GM18526 (cell line): ENCODE measurements around the gene BRSK2.

Source experiments
- POLR2A ChIP-seq: IDR thresholded peaks from 3 replicates; pipeline ENCODE4 v1.6.1; 2011; ENCODE audit not compliant: insufficient read length; ENCODE audit errors: extremely low read depth

Gene BRSK2

DNA sequence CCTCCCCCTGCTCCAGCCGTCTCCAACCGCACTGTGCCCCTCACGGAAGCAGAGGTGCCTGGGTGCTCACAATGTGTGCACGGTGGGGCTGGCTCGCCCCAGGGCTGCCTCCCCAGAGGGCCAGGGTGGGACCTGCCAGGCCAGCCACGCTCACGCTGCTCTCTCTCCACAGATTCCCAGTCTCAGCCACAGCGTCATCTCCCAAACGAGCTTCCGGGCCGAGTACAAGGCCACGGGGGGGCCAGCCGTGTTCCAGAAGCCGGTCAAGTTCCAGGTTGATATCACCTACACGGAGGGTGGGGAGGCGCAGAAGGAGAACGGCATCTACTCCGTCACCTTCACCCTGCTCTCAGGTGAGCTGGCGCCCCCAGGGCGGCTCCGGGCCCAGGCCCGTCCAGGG, 66.4 kb downstream of the BRSK2 start:
- no peak for TF ChIP-seq POLR2A

GRCh38 chr11:1456596-1457325, 67.0 kb downstream of the BRSK2 start:
- TF ChIP-seq POLR2A, result no peak

- no peak for TF ChIP-seq POLR2A
These were observed 67.6 kb downstream of the BRSK2 start for GRCh38 chr11:1457326-1457680.

- TF ChIP-seq POLR2A, result no peak
These were observed 68.1 kb downstream of the BRSK2 start for GRCh38 chr11:1457856-1458255.

GRCh38 chr11:1458340-1459218, 68.8 kb downstream of the BRSK2 start:
- TF ChIP-seq POLR2A, result no peak

DNA sequence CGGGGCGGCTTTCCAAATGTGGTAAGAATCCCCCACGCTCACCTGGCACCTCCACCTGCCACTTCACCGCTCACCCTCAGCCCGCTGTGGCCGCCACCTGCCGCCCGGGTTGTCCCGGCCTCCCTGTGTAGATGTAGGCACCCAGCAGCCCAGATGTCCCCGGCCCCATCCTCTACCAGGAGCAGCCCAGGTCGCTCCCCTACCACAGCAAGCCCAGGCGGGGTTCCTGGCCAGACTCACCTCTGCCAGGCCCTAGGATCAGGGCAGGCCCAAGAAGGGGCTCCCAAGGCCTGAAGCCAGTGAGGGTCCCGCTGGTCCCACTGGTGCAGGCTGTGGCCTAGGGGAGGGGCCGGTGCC, 69.5 kb downstream of the BRSK2 start:
- no peak for TF ChIP-seq POLR2A

DNA sequence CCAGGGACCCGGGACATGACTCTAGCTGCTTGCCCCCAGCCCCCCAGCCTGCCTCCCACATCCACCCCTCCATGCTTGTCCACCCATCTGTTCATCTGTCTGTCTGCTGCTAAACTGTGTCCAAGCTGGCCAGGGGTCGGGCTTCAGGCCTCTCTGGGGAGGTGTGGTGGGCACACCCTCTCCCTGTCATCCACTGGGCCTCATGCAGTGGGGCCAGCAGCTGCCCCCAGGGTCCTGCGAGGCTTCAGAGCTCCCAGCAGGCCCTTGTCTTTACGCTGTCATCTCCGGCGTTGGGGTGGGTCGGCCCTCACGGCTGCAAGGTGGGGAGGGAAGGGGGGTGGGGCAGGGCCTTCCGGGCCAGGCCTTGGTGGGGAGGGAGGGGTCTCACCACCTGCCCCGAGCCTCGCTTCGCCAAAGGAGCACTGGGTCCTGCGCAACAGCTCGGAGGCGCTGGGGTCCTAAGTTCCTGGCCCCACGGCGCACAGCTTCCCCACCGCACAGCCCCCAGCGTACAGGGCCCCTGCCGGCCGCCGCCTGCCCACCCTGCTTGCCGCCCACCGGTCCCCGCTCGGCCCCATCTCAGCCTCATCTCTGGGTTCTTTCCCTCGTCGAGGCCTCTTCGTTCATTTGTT, 70.1 kb downstream of the BRSK2 start:
- TF ChIP-seq POLR2A, result no peak

DNA sequence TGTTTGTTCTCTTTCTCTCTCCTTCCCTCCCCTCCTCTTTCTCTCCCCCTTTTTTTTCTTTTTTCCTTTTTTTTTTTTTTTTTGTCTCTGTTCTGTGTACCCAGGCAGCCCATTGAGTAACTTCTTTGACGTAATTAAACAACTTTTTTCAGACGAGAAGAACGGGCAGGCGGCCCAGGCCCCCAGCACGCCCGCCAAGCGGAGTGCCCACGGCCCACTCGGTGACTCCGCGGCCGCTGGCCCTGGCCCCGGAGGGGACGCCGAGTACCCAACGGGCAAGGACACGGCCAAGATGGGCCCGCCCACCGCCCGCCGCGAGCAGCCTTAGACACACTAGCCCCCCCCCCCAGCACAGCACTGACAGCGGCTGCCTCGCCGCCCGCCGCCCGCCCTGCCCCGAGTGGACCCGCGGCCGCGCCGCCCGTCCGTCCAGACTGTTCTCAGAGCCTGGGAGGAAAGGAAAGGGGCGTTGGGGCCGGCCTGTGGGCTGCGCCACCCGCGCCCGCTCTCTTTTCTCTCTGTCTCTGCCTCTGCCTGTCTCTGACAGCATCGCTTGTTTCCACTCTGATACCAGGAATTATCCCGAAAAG, 70.8 kb downstream of the BRSK2 start:
- no peak for TF ChIP-seq POLR2A

DNA sequence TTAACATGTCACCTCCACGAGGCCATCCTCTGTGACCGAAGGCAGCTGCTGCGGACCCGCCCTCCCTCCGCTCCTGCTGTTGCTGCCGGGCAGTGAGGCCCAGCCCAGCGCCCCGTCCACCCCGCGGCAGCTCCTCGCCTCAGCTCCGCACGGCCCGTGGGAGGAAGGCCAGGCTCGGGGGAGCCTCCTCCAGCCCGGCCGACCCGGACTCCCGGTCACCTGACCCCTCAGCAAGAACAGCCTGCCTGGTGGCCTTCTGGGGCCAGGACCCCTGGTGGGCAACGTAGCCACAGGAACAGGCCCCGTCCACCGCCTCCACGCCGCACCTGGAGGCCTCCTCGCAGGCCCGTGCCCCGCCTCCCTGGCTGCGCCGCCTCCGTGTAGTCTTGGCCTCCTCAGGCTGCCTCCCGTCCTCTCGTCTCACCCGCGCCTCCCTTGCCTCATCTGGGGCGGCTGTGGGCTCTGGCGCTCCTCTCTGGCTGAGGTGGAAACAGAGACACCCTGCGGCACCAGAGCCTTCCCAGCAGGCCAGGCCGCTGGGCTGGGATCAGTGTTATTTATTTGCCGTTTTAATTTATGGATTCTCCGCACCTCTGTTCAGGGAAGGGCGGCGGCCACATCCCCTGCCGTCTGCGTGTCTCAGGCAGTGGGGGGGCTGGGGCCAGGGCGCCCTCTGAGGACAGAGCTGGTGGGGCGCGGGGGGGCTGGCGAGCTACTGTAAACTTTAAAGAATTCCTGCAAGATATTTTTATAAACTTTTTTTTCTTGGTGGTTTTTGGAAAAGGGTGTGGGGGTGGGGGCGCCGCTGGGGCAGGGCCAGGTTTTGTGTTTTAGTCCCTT, 71.5 kb downstream of the BRSK2 start:
- no peak for TF ChIP-seq POLR2A

- no peak for TF ChIP-seq POLR2A
These were observed 72.3 kb downstream of the BRSK2 start for GRCh38 chr11:1461826-1462697.

GRCh38 chr11:1462698-1462975, 72.9 kb downstream of the BRSK2 start:
- TF ChIP-seq POLR2A, result no peak

GRCh38 chr11:1463056-1463455, 73.3 kb downstream of the BRSK2 start:
- TF ChIP-seq POLR2A, result no peak

GRCh38 chr11:1466784-1467183, 77.0 kb downstream of the BRSK2 start:
- no peak for TF ChIP-seq POLR2A

- TF ChIP-seq POLR2A, result no peak
These were observed 77.5 kb downstream of the BRSK2 start for GRCh38 chr11:1467270-1467669.
